Gastrocnemius medialis (tissue), 4 donors: ENCODE results near the gene SCGB1C1. TPM values are rescaled to one million over a fixed set of nuclear protein-coding genes. Genes with fewer than 3 reads are reported as not detected.

Experiments
- ATAC-seq, 2 donors: fragments of 150-250 bp; one replicate each; pipeline ENCODE4 v1.9.1; 2016
- DNase-seq, 2 donors: peaks; one replicate each; pipeline ENCODE4 v3.0.0-alpha.2; 2019
- H3K27ac ChIP-seq, 4 donors: fragments of 200-600 bp; sonication (generic); 1 replicate in 1 of 4; 2 replicates in 3 of 4; pipeline ENCODE4 v1.5.1; 2016 to 2018; ENCODE audit warnings: mild to moderate bottlenecking in 2 of 4, moderate library complexity in 1 of 4
- H3K27me3 ChIP-seq, 3 donors: fragments of 200-600 bp; sonication (generic) in 2 of 3; 1 replicate in 1 of 3; 2 replicates in 2 of 3; pipeline versions ENCODE4 v1.5.1 to v1.6.0; 2016 to 2019; ENCODE audit warnings: mild to moderate bottlenecking in 1 of 3, moderate library complexity in 1 of 3
- H3K36me3 ChIP-seq, 2 donors: fragments of 200-600 bp; sonication (generic) in 1 of 2; one replicate each; pipeline ENCODE4 v1.5.1; 2017 to 2018
- H3K4me1 ChIP-seq, 2 donors: fragments of 200-600 bp; sonication (generic) in 1 of 2; one replicate each; pipeline ENCODE4 v1.5.1; 2016 to 2017; ENCODE audit warnings: mild to moderate bottlenecking in 2 of 2
- H3K4me3 ChIP-seq, 4 donors: fragments of 200-600 bp; sonication (generic) in 3 of 4; 1 replicate in 1 of 4; 2 replicates in 3 of 4; pipeline ENCODE4 v1.5.1; 2016 to 2019; ENCODE audit warnings: mild to moderate bottlenecking in 2 of 4
- H3K9me3 ChIP-seq, 3 donors: fragments of 200-600 bp; sonication (generic) in 2 of 3; 1 replicate in 1 of 3; 2 replicates in 2 of 3; pipeline ENCODE4 v1.5.1; 2016 to 2019
- POLR2A ChIP-seq, 2 donors: fragments of 450-650 bp; IDR thresholded peaks; one replicate each; pipeline ENCODE4 v1.6.1; 2017; ENCODE audit warnings: antibody characterized with exemption in 2 of 2, mild to moderate bottlenecking in 2 of 2, moderate library complexity in 2 of 2
- in situ Hi-C, 4 donors: fragments of 200-750 bp; cut with MboI; loops; one replicate each; pipeline versions ENCODE4 v1.15.0 to v1.8.0; 2017; ENCODE audit warnings: low sequenced_read_pairs in 4 of 4
- intact Hi-C: fragments of 100-400 bp; cut with DNase I; formaldehyde crosslinking; loops from one replicate; pipeline ENCODE4 v1.15.1; 2023; ENCODE audit warnings: low total_unique reads
- total RNA-seq, 4 donors: library from RNA; depleted of rRNA; stranded (reverse); fragments of >200 nt; gene quantifications; one replicate each; pipeline versions ENCODE4 v1.1.0 to v1.2.3, GENCODE V29; 2016
- TF ChIP-seq, protein P1 (sequence below), 5 experiments: fragments of 450-650 bp in 3 of 5; fragments of 200-600 bp in 2 of 5; sonication (generic) in 2 of 5; IDR thresholded peaks in 4 of 5; conservative IDR thresholded peaks in 1 of 5; 1 replicate in 4 of 5; 2 replicates in 1 of 5; pipeline ENCODE4 v1.5.1; 2016 to 2019; ENCODE audit warnings: antibody characterized with exemption in 5 of 5, mild to moderate bottlenecking in 3 of 5, moderate library complexity in 3 of 5

The SCGB1C1 gene
- total RNA-seq, 4 donors from 2014 or later = not detected

DNA sequence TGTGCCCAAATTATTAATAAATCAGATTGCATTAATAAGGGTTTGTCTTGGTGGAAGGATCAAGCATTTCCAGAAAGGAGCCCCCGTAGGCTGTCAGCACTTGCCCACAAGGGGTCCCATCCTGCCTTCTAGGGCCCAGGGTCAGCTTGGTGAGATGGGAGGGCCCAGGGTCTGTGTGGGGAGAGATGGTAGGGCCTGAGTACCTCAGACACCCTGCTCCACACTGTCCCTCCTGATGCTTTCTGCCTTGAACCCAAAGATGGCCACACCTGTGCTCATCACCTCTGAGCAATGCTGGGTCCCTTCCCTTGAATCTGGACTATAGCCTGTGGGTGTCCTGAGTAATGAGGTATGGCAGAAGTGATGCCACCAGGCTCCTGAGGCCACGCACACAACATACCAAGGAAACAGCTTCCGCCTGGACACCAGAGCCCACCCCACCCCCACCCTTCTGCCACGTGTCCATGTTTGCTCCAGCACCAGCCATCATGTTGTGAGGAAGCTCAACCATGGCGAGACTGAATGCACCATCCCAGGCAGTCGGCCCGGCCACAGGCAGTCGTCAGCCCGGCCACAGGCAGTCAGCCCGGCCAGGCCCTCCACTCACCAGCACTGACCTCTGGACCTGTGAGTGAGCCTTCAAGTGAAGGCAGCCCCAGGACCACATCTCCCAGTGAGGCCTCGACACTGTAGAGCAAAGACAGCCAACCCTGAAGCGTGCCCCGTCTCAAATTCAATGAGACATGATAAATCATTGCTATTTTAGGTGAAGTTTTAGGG, 7.5 kb downstream of the SCGB1C1 start:
- in situ Hi-C loops (no loop called here), intact Hi-C loops (loop anchor here (10.0 kb wide), 1 partner anchor 244 kb away; the partner anchor contains the start of gene ANO9)
- ATAC-seq (no peak), DNase-seq (no peak)
- Histone ChIP-seq H3K4me1 (peaks cover 2 to 5% of the 10 kb centered on the region in 2 donors), H3K36me3 (peaks cover 0 to 27% of the 10 kb centered on the region in 2 donors), H3K27ac (no peak overlapping the region), H3K4me3 (no peak overlapping the region), H3K27me3 (no peaks in the 10 kb centered on the region), H3K9me3 (no peaks in the 10 kb centered on the region)
- TF ChIP-seq, protein P1, sequence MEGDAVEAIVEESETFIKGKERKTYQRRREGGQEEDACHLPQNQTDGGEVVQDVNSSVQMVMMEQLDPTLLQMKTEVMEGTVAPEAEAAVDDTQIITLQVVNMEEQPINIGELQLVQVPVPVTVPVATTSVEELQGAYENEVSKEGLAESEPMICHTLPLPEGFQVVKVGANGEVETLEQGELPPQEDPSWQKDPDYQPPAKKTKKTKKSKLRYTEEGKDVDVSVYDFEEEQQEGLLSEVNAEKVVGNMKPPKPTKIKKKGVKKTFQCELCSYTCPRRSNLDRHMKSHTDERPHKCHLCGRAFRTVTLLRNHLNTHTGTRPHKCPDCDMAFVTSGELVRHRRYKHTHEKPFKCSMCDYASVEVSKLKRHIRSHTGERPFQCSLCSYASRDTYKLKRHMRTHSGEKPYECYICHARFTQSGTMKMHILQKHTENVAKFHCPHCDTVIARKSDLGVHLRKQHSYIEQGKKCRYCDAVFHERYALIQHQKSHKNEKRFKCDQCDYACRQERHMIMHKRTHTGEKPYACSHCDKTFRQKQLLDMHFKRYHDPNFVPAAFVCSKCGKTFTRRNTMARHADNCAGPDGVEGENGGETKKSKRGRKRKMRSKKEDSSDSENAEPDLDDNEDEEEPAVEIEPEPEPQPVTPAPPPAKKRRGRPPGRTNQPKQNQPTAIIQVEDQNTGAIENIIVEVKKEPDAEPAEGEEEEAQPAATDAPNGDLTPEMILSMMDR (IDR thresholded peaks at IDR 0.05 in 4 of 5, conservative IDR thresholded peaks at IDR 0.05 in 1 of 5) = no peak
- no peak for TF ChIP-seq POLR2A (IDR thresholded peaks at IDR 0.05)

DNA sequence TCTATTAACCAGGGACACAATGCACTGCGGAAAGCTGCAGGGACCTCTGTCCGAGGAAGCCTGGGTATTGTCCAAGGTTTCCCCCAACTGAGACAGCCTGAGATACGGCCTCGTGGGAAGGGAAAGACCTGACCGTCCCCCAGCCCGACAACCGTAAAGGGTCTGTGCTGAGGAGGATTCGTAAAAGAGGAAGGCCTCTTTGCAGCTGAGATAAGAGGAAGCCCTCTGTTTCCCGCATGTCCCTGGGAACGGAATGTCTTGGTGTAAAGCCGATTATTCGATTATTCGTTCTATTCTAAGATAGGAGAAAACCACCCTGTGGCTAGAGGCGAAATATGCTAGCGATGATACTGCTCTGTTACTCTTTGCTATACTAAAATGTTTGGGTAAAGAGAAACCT, 9.1 kb downstream of the SCGB1C1 start:
- no peaks in the 10 kb centered on the region for H3K9me3 ChIP-seq
- intact Hi-C loops = loop anchor here (10.0 kb wide), 1 partner anchor 243 kb away; the partner anchor contains the start of gene ANO9
- no peak overlapping the region for H3K27ac ChIP-seq
- TF ChIP-seq, protein P1 (IDR thresholded peaks at IDR 0.05 in 4 of 5, conservative IDR thresholded peaks at IDR 0.05 in 1 of 5) = no peak
- no peak for TF ChIP-seq POLR2A (IDR thresholded peaks at IDR 0.05)
- H3K36me3 ChIP-seq = peaks cover 0 to 29% of the 10 kb centered on the region in 2 donors
- DNase-seq (no peak), ATAC-seq (no peak)
- in situ Hi-C loops = no loop called here
- no peaks in the 10 kb centered on the region for H3K27me3 ChIP-seq
- H3K4me1 ChIP-seq = peaks cover 13 to 17% of the 10 kb centered on the region in 2 donors
- H3K4me3 ChIP-seq = no peak overlapping the region

DNA sequence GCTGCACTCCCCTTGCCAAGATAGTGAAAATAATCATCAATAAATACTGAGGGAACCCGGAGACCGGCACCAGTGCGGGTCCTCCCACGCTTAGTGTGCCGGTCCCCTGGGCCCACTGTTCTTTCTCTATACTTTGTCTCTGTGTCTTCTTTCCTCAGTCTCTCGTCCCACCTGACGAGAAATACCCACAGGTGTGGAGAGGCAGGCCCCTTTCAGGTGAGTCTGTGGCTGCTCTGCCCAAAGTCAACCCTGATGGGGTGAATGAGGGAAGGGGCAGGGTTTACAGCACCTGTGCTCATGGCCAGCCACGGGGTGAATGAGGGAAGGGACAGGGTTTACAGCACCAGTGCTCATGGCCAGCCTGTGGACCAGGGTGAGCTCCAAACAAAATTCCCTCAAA, 9.6 kb downstream of the SCGB1C1 start:
- intact Hi-C loops (loop anchor here (10.0 kb wide), 1 partner anchor 242 kb away; the partner anchor contains the start of gene ANO9), in situ Hi-C loops (no loop called here)
- TF ChIP-seq POLR2A (IDR thresholded peaks at IDR 0.05) = no peak
- TF ChIP-seq, protein P1 (IDR thresholded peaks at IDR 0.05 in 4 of 5, conservative IDR thresholded peaks at IDR 0.05 in 1 of 5) = no peak
- no peak for DNase-seq
- H3K36me3 ChIP-seq = peaks cover 0 to 29% of the 10 kb centered on the region in 2 donors
- H3K9me3 ChIP-seq = no peaks in the 10 kb centered on the region
- ATAC-seq = no peak
- no peak overlapping the region for H3K4me3 ChIP-seq
- no peak overlapping the region for H3K27ac ChIP-seq
- no peaks in the 10 kb centered on the region for H3K27me3 ChIP-seq
- H3K4me1 ChIP-seq = peaks cover 13 to 17% of the 10 kb centered on the region in 2 donors

DNA sequence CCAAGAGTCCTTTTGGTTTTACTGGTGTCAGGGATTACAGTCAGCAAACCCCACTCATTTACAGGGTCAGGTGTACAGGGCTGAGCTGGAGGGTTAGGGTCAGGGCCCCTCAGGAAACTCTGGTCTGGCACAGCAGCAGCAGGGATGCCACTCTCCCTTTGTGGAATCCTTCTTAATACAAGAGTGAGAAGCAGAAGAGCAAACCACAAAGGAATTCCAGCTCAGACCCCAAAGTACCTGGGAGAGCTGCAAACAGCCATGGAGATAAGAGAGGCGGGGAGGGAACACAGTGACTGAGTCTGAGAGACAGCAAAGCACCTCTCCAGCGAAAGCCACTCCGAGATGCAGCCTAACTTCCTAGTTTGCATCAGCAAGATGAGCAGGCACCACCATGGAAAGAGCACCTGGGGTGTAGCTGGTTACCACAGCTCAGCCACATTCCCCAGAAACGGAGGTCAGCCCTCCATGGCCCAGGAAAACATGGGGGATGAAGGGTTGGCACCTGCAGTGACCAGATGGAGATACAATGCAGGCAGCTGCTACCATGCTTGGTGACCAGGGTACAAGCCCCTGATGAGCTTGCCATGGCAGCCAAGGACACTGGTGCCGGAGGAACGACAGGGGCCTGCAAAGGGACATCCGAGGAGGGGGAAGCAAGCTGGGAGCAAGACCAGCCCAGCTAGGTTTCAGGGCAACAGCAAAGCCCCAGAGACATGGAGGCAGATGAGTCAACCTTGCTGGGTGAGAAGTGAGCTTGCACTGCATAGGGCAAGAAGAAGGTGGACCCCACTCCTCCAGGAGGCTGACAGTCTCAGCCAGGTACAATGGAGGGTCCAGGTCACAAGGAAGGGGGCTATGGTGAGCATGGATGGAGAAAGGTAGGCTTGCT, 10.4 kb downstream of the SCGB1C1 start:
- peaks cover 0 to 29% of the 10 kb centered on the region in 2 donors for H3K36me3 ChIP-seq
- H3K4me3 ChIP-seq = no peak overlapping the region
- no peaks in the 10 kb centered on the region for H3K9me3 ChIP-seq
- TF ChIP-seq, protein P1 (IDR thresholded peaks at IDR 0.05 in 4 of 5, conservative IDR thresholded peaks at IDR 0.05 in 1 of 5) = no peak
- no peak for TF ChIP-seq POLR2A (IDR thresholded peaks at IDR 0.05)
- intact Hi-C loops (loop anchor here (10.0 kb wide), 1 partner anchor 242 kb away; the partner anchor contains the start of gene ANO9), in situ Hi-C loops (no loop called here)
- DNase-seq = no peak
- peaks cover 13 to 17% of the 10 kb centered on the region in 2 donors for H3K4me1 ChIP-seq
- H3K27me3 ChIP-seq = no peaks in the 10 kb centered on the region
- ATAC-seq = no peak
- no peak overlapping the region for H3K27ac ChIP-seq
